DND-41 (cell line): Measurements from ENCODE around the gene CDK17.
"Not testable (repeated sequence)": the region's sequence is repeated elsewhere in the genome, so short reads cannot be mapped to it uniquely, and the experiment has no call there.

Experiments
- ATAC-seq: fragments of 200-7000 bp; cut with Tn5 transposase; 3 replicates; pipeline ENCODE4 v1.9.1; 2021; ENCODE audit warnings: low read depth; ENCODE audit not compliant: insufficient read depth
- DNase-seq: peaks from one replicate; pipeline ENCODE4 v3.0.0-alpha.2; 2020
- H2AFZ ChIP-seq: 2 replicates; pipeline ENCODE4 v1.6.0; 2012; ENCODE audit warnings: low read depth, low read length
- H3K27ac ChIP-seq: 2 replicates; pipeline ENCODE4 v1.5.1; 2012; ENCODE audit warnings: low read length, inconsistent platforms
- H3K27me3 ChIP-seq: fragments of 200-600 bp; sonication (generic); 2 replicates; pipeline ENCODE4 v1.6.0; 2012; ENCODE audit warnings: low read length, mild to moderate bottlenecking, inconsistent platforms; ENCODE audit not compliant: insufficient read depth, poor library complexity
- H3K36me3 ChIP-seq: 2 replicates; pipeline ENCODE4 v1.5.1; 2012; ENCODE audit warnings: low read length, inconsistent platforms; ENCODE audit not compliant: insufficient read depth
- H3K4me1 ChIP-seq: 2 replicates; pipeline ENCODE4 v1.5.1; 2012; ENCODE audit warnings: mild to moderate bottlenecking, low read length; ENCODE audit not compliant: insufficient read depth
- H3K4me2 ChIP-seq: 2 replicates; pipeline ENCODE4 v1.6.0; 2012; ENCODE audit warnings: mild to moderate bottlenecking, moderate library complexity, low read length, inconsistent platforms; ENCODE audit not compliant: insufficient read depth
- H3K4me3 ChIP-seq, 2 experiments: fragments of 200-600 bp in 1 of 2; shearing (Covaris generic) in 1 of 2; 2 replicates each; pipeline ENCODE4 v1.5.1; 2012 to 2016; ENCODE audit warnings: inconsistent platforms in 2 of 2, low read length in 2 of 2, mild to moderate bottlenecking in 2 of 2, low read depth in 1 of 2, moderate library complexity in 1 of 2
- H3K79me2 ChIP-seq: 2 replicates; pipeline ENCODE4 v1.6.0; 2012; ENCODE audit warnings: low read length, inconsistent platforms; ENCODE audit not compliant: insufficient read depth
- H3K9ac ChIP-seq: 2 replicates; pipeline ENCODE4 v1.6.0; 2012; ENCODE audit warnings: low read depth, mild to moderate bottlenecking, inconsistent platforms, low read length, moderate library complexity
- H3K9me3 ChIP-seq: 2 replicates; pipeline ENCODE4 v1.5.1; 2012; ENCODE audit warnings: low read length, moderate library complexity, mild to moderate bottlenecking, inconsistent platforms; ENCODE audit not compliant: insufficient read depth, severe bottlenecking
- H4K20me1 ChIP-seq: 2 replicates; pipeline ENCODE4 v1.6.0; 2012; ENCODE audit warnings: low read length; ENCODE audit not compliant: insufficient read depth
- EZH2 ChIP-seq: IDR thresholded peaks from 3 replicates; pipeline ENCODE4 v1.6.1; 2012; ENCODE audit warnings: borderline replicate concordance, low read depth, mild to moderate bottlenecking, moderate library complexity, low read length, inconsistent platforms; ENCODE audit not compliant: severe bottlenecking
- TF ChIP-seq, protein P1 (sequence below): IDR thresholded peaks from 2 replicates; pipeline ENCODE4 v1.5.1; 2012; ENCODE audit warnings: borderline replicate concordance, low read length, moderate library complexity, mild to moderate bottlenecking; ENCODE audit not compliant: poor library complexity, severe bottlenecking; ENCODE audit errors: extremely low read depth

Gene CDK17

DNA sequence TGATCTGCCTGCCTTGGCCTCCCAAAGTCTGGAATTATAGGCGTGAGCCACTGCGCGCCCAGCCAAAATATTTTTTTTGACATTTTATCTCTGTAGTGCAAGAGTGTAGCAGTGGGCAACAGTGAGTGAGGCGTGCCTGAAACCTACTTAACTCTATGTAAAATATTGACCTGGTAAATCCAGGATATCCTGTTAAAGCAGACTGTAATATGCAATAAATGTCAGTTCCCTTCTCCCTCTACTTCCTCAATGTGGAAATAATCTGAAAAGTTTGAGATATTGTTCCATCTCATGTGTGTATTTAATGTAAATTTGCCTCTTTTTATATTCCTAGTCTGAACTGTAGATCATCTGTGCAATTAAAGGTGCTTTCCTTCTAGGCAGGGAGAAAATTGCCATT is 9.5 kb upstream of the CDK17 start:
- DNase-seq (no peak), ATAC-seq (no peak)
- TF ChIP-seq, protein P1, sequence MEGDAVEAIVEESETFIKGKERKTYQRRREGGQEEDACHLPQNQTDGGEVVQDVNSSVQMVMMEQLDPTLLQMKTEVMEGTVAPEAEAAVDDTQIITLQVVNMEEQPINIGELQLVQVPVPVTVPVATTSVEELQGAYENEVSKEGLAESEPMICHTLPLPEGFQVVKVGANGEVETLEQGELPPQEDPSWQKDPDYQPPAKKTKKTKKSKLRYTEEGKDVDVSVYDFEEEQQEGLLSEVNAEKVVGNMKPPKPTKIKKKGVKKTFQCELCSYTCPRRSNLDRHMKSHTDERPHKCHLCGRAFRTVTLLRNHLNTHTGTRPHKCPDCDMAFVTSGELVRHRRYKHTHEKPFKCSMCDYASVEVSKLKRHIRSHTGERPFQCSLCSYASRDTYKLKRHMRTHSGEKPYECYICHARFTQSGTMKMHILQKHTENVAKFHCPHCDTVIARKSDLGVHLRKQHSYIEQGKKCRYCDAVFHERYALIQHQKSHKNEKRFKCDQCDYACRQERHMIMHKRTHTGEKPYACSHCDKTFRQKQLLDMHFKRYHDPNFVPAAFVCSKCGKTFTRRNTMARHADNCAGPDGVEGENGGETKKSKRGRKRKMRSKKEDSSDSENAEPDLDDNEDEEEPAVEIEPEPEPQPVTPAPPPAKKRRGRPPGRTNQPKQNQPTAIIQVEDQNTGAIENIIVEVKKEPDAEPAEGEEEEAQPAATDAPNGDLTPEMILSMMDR = no peak
- TF ChIP-seq EZH2 = no peak
- no peak overlapping the region for H3K4me3 ChIP-seq
- no peaks in the 10 kb centered on the region for H3K79me2 ChIP-seq
- H3K4me2 ChIP-seq = no peak overlapping the region
- no peaks in the 10 kb centered on the region for H3K4me1 ChIP-seq
- H4K20me1 ChIP-seq = no peaks in the 10 kb centered on the region
- H3K36me3 ChIP-seq = no peaks in the 10 kb centered on the region
- H3K9ac ChIP-seq = no peak overlapping the region
- no peaks in the 10 kb centered on the region for H3K9me3 ChIP-seq
- no peaks in the 10 kb centered on the region for H3K27me3 ChIP-seq
- H2AFZ ChIP-seq = no peak overlapping the region
- H3K27ac ChIP-seq = no peak overlapping the region

DNA sequence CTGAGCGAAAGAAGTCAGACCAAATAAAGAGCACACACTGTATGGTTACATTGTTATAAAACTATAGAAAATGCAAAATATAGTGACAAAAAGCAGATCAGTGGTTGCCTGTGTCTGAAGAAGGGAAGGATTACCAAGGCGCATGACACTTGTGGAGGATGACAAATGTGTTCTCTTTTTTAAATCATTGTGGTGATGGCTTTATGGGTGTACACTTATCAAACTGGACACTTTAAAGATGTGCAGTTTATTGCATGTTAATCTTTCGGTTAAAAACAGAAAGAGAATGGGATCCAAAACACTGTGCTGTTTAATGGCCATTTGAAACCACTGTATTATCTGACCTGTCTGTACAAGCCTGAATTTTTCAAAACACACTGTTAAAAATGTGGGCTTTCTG is 8.8 kb upstream of the CDK17 start:
- Histone ChIP-seq H3K36me3 (no peaks in the 10 kb centered on the region), H3K4me1 (no peaks in the 10 kb centered on the region), H4K20me1 (no peaks in the 10 kb centered on the region), H2AFZ (no peak overlapping the region), H3K27me3 (no peaks in the 10 kb centered on the region), H3K9me3 (no peaks in the 10 kb centered on the region), H3K4me2 (no peak overlapping the region), H3K27ac (no peak overlapping the region), H3K4me3 (no peak overlapping the region), H3K79me2 (no peaks in the 10 kb centered on the region), H3K9ac (no peak overlapping the region)
- no peak for DNase-seq
- ATAC-seq = no peak
- TF ChIP-seq EZH2 = no peak
- TF ChIP-seq, protein P1 = no peak

DNA sequence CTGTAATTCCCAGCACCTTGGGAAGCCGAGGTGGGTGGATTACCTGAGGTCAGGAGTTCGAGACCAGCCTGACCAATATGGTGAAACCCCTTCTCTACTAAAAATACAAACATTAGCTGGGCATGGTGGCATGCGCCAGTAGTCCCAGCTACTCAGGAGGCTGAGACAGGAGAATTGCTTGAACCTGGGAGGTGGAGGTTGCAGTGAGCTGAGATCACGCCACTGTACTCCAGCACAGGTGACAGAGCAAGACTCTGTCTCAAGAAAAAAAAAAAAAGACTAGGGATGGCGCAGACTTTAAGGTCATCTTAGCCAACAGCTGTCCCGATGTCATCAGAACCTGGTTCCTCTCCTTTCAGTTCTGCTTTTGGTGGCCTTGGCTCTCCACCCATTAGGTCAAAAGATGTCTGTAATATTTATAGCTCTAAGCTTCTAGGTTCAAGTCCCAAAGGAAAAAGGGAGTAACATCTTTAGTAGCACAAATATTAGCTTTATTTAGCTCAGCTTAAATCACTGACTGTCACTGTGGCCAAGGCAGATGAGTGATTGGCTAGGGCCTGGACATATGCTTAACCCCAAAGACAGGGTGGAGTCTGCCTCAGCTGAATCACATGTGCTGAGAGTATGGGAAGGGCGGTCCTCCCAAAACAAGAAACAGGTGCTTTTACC is 7.3 kb upstream of the CDK17 start:
- DNase-seq, ATAC-seq, H3K27ac ChIP-seq, H3K4me2 ChIP-seq, H3K9ac ChIP-seq, H3K27me3 ChIP-seq, H3K79me2 ChIP-seq, H3K4me1 ChIP-seq, H3K9me3 ChIP-seq, H2AFZ ChIP-seq, H4K20me1 ChIP-seq, H3K36me3 ChIP-seq, H3K4me3 ChIP-seq: not testable (repeated sequence)

DNA sequence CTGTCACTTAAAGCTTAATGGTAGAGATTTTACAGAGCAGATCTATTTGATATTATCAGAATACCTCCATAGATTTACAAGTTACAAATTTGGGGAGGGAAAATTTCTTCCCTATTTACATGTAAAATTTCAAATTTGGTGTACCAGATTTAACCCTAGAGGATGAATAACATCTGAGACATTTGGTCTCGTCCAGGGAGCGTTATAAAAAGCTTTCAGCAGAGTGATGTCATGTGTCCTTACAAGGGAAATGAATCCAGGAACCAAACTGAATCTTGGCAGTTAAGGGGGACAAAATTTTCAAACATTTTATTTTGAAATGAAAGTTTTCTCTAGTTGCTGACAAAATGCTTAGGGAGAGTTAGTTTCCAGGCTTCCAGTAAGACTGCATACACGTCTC is 4.5 kb upstream of the CDK17 start:
- no peaks in the 10 kb centered on the region for H4K20me1 ChIP-seq
- H3K27me3 ChIP-seq = no peaks in the 10 kb centered on the region
- no peaks in the 10 kb centered on the region; the same call in 1 of the 2 replicates for H3K36me3 ChIP-seq
- DNase-seq = no peak
- no peak overlapping the region for H3K9ac ChIP-seq
- TF ChIP-seq, protein P1 = no peak
- no peak for TF ChIP-seq EZH2
- H3K9me3 ChIP-seq = no peaks in the 10 kb centered on the region
- H2AFZ ChIP-seq = peak overlapping the region; percentile 49; the same call in 1 of the 2 replicates
- H3K4me2 ChIP-seq = no peak overlapping the region
- H3K27ac ChIP-seq = no peak overlapping the region
- no peak for ATAC-seq
- H3K4me3 ChIP-seq = no peak overlapping the region
- peaks cover 12% of the 10 kb centered on the region for H3K4me1 ChIP-seq
- H3K79me2 ChIP-seq = peaks cover 3% of the 10 kb centered on the region
